Erythroblast (primary cell): ENCODE measurements around the gene OAT.

Experiments
- GATA1 ChIP-seq: IDR thresholded peaks from 2 replicates; pipeline ENCODE4 v1.6.1; 2011; ENCODE audit warnings: low read depth, mild to moderate bottlenecking, control low read depth, low read length, moderate library complexity
- POLR2A ChIP-seq: IDR thresholded peaks from 2 replicates; pipeline ENCODE4 v1.6.1; 2011; ENCODE audit warnings: mild to moderate bottlenecking, low read length

DNA sequence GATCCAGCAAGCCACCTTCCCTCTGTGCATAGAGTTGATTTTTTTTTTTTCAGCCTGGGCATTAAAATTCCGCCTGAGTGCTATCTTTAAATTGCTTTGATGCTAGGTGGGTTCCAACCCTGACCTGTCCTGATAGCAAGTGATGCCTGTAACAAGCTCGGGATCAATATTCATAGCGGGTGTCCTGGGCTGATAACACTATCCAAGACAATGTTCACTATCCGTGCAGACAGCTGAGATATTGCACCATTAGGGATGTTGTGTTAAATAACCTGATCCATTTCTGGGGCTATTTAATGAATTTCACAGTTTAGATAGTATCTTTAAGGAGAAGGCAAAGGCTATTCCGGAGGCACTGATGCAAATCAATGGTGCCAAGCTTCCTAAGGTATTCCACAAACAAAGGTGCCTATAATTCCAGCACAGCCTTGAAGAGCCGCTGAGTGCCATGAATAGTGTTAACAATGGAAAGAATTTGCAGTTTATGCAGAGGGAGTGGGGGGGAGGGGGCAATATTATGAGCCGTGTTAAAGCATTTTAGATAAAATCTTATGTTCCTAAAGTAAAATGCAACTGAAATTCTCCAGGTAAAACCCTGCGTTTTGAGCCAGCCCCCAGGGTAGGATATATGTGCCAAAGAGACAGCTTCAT is 35.4 kb upstream of the OAT start:
- TF ChIP-seq POLR2A (no peak), GATA1 (no peak)
